ENCODE results near the gene NCSTN.

GRCh38 chr1:160365325-160365724 is 22.1 kb downstream of the NCSTN start:
- TF ChIP-seq CTCF (IDR thresholded peaks at IDR 0.05) (no peak), POLR2AphosphoS5 (IDR thresholded peaks at IDR 0.05) (no peak), EP300 (IDR thresholded peaks at IDR 0.05; ENCODE audit: low read depth) (no peak)

Data from transverse colon (tissue), 4 donors.